SJCRH30 (cell line): Measurements from ENCODE around the gene DTX3. TPM values are rescaled to one million over a fixed set of nuclear protein-coding genes. Genes with fewer than 3 reads are reported as not detected.

Source experiments
- DNase-seq, 2 experiments: peaks; one replicate each; pipeline ENCODE4 v3.0.0-alpha.2; 2015 to 2020
- H3K27ac ChIP-seq: fragments of 250-450 bp; sonication (Bioruptor Pico); 2 replicates; pipeline ENCODE4 v1.5.1; 2020; ENCODE audit warnings: mild to moderate bottlenecking, moderate library complexity
- H3K27me3 ChIP-seq: fragments of 250-450 bp; sonication (Bioruptor Pico); 2 replicates; pipeline ENCODE4 v1.5.1; 2020; ENCODE audit warnings: mild to moderate bottlenecking, moderate library complexity
- H3K36me3 ChIP-seq: fragments of 250-450 bp; sonication (Bioruptor Pico); 2 replicates; pipeline ENCODE4 v1.5.1; 2020; ENCODE audit warnings: mild to moderate bottlenecking, moderate library complexity
- H3K4me1 ChIP-seq: fragments of 250-450 bp; sonication (Bioruptor Pico); 2 replicates; pipeline ENCODE4 v1.5.1; 2020; ENCODE audit warnings: mild to moderate bottlenecking, moderate library complexity
- H3K4me3 ChIP-seq: fragments of 250-450 bp; sonication (Bioruptor Pico); 2 replicates; pipeline ENCODE4 v1.5.1; 2020; ENCODE audit warnings: mild to moderate bottlenecking, moderate library complexity
- H3K9me3 ChIP-seq: fragments of 250-450 bp; sonication (Bioruptor Pico); replicated peaks from 2 replicates; pipeline ENCODE4 v1.5.1; 2020; ENCODE audit warnings: mild to moderate bottlenecking, moderate library complexity
- total RNA-seq: library from RNA; depleted of rRNA; stranded (reverse); fragments of >200 nt; shearing (Covaris generic); gene quantifications from 2 replicates; pipeline ENCODE4 v1.2.3, GENCODE V29; 2014

DTX3 gene
- total RNA-seq, 1 experiment from 2014 or later, result 192 TPM

DNA sequence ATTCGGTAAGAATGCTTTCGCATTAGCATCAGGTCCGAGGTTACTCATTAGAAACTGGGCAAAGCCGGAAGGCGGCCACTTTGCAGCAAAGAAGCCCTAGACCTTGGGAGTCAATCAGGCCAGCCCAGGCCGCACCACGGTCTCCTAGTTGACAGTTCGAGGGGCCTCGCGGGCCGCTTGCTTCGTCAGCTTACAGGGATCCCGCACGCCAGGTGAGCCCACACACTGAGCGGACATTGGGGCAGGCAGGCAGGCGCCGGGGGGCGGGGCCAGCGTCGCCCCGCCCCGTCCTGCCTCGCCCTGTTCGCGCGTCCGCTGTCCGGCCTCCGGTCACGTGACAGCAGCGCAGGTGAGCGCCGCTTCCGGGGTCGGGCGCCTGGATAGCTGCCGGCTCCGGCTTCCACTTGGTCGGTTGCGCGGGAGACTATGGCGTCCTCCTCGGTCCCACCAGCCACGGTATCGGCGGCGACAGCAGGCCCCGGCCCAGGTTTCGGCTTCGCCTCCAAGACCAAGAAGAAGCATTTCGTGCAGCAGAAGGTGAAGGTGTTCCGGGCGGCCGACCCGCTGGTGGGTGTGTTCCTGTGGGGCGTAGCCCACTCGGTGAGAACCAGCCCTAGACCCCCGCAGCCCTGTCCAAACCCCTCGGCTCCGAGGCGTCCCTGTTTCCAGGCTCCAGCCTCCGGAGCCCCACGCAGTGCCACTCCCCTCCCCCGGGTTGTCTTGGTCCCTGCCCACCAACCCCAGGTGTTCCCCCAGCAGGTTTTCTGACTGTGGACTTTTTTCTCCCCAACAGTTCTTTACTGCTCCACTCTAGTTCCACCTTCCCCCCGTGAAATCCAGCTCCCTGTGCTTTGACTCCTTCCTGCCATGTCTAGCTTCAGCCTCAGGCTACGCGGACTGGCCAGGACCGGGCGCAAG, 13.5 kb upstream of the DTX3 start, which contains the start of gene PIP4K2C:
Gene PIP4K2C, plus strand, starts transcription at position 329 of the 918 bp plus-strand sequence. Its CDS starts 98 bp downstream, at position 427.
- Histone ChIP-seq H3K4me3 (peak within 1 kb of the TSS; percentile 72), H3K27me3 (peaks cover 12% of the 10 kb centered on the region; the same call in 1 of the 2 replicates), H3K27ac (peak within 1 kb of the TSS; percentile 2; the same call in 1 of the 2 replicates), H3K36me3 (peaks cover 7% of the 10 kb centered on the region), H3K9me3 (no peaks in the 10 kb centered on the region), H3K4me1 (peaks cover 8% of the 10 kb centered on the region)
- DNase-seq, result peak; percentile 97 to 99

DNA sequence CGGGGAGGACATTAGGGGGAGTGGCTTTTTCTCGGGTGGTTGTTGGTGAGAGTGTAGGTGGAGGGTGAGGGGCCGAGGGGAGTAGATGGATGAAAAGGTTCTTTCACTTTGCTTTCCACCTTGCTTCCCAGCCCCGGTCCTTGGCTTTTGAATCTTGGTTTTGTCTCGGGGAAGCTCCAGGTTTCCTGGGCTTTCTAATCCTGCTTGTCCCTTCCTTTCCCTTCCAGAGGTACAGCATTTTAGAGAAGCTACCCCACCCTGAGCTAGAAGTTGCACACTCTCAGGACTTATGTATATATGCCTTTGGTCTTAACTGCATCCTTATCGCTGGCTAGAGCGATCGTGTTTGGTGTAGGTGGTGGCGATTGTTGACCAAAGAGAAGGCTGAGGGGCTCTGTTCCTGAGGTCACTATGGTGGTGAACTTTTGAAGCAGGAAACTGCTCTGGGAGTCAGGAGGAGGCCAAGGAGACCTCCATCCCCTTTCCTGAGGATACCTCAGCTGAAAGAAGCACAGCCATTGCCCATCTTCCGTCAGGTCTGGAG, 12.8 kb upstream of the DTX3 start:
- H3K27ac ChIP-seq, result no peak overlapping the region
- H3K27me3 ChIP-seq, result peaks cover 6% of the 10 kb centered on the region; the same call in 1 of the 2 replicates
- H3K4me3 ChIP-seq, result peak overlapping the region; percentile 72
- no peaks in the 10 kb centered on the region for H3K9me3 ChIP-seq
- H3K4me1 ChIP-seq, result peaks cover 8% of the 10 kb centered on the region
- H3K36me3 ChIP-seq, result peaks cover 12% of the 10 kb centered on the region
- DNase-seq, result no peak

GRCh38 chr12:57592551-57593165, 12.0 kb upstream of the DTX3 start:
- Histone ChIP-seq H3K4me1 (peaks cover 8% of the 10 kb centered on the region), H3K36me3 (peaks cover 15% of the 10 kb centered on the region), H3K4me3 (no peak overlapping the region), H3K27me3 (0 out of 2 replicates have a peak, but pooled peaks cover 4% of the 10 kb centered on the region), H3K27ac (no peak overlapping the region), H3K9me3 (no peaks in the 10 kb centered on the region)
- DNase-seq, result no peak

GRCh38 chr12:57593187-57593586, 11.4 kb upstream of the DTX3 start:
- H3K27me3 ChIP-seq, result 0 out of 2 replicates have a peak, but pooled peaks cover under 1% of the 10 kb centered on the region
- H3K27ac ChIP-seq, result no peak overlapping the region
- no peak for DNase-seq
- H3K4me1 ChIP-seq, result peaks cover 8% of the 10 kb centered on the region
- H3K9me3 ChIP-seq, result no peaks in the 10 kb centered on the region
- no peak overlapping the region for H3K4me3 ChIP-seq
- H3K36me3 ChIP-seq, result peaks cover 20% of the 10 kb centered on the region

DNA sequence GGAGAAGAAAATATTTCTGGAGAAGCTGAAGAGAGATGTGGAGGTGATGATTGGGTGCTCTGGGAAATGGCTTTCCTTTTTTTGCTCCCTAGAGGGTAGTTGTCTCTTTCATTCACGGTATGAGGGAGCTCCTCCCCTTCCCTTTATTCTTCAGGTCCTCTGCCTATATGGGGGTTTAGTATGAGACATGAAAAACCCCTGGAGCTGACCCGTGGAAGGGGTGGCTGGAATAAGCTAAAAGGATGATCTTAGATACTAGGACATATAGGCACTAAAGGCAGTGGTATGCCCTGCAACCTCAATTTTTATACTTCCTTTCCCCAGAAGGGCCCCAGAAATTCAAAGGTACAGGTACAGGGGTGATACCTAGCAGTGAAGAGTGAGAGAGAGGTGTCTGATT, 4.2 kb upstream of the DTX3 start:
- Histone ChIP-seq H3K27ac (no peak overlapping the region), H3K4me3 (no peak overlapping the region), H3K9me3 (no peaks in the 10 kb centered on the region), H3K36me3 (peaks cover 50% of the 10 kb centered on the region), H3K4me1 (peaks cover 14% of the 10 kb centered on the region), H3K27me3 (no peaks in the 10 kb centered on the region)
- DNase-seq, result no peak

- DNase-seq, result no peak
- Histone ChIP-seq H3K36me3 (peaks cover 40% of the 10 kb centered on the region), H3K9me3 (no peaks in the 10 kb centered on the region), H3K27ac (no peak overlapping the region), H3K4me3 (no peak overlapping the region), H3K27me3 (no peaks in the 10 kb centered on the region), H3K4me1 (peaks cover 25% of the 10 kb centered on the region)
These were observed 2.1 kb upstream of the DTX3 start for GRCh38 chr12:57602544-57602943.

- no peak for DNase-seq
- H3K4me1 ChIP-seq, result peaks cover 25% of the 10 kb centered on the region
- no peak overlapping the region for H3K4me3 ChIP-seq
- no peaks in the 10 kb centered on the region for H3K9me3 ChIP-seq
- H3K36me3 ChIP-seq, result peaks cover 33% of the 10 kb centered on the region
- H3K27me3 ChIP-seq, result no peaks in the 10 kb centered on the region
- H3K27ac ChIP-seq, result no peak overlapping the region
These were observed 1.3 kb upstream of the DTX3 start for GRCh38 chr12:57603324-57603723.

DNA sequence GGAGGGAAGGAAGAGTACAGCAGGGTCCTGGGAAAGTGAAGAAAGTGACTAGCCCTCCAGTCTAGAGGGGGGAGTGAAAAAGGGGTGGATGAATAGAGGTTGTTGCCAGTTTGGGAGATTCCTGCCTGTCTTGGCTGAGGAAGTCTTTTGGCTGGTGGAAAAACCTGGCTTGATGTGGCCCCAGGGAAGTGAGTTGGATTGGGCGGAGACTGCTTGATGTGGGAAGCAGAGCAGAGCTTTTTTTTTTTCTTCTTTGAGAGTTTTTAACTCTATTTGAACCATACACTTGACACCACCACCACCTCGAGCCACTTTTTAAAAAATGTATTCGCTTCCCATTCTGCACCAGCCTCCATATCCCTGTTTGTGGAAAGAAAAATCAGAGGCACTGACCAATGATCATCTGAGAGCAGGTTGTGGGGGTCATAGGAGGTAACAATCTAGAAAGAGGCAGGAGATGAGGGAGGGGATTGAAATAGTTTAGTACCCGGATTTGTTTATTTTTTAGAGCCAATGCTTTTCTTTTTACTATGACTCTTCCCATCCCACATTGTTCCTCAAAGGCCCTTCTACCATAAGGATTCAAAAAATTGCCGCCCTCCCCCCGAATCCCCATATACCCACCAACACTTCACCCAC, 690 bp upstream of the DTX3 start:
- Histone ChIP-seq H3K9me3 (no peaks in the 10 kb centered on the region), H3K27ac (peak overlapping the region; percentile 79), H3K36me3 (peaks cover 28% of the 10 kb centered on the region), H3K4me1 (peaks cover 25% of the 10 kb centered on the region), H3K4me3 (peak overlapping the region; percentile 61), H3K27me3 (no peaks in the 10 kb centered on the region)
- peak; percentile 71 to 85 for DNase-seq

DNA sequence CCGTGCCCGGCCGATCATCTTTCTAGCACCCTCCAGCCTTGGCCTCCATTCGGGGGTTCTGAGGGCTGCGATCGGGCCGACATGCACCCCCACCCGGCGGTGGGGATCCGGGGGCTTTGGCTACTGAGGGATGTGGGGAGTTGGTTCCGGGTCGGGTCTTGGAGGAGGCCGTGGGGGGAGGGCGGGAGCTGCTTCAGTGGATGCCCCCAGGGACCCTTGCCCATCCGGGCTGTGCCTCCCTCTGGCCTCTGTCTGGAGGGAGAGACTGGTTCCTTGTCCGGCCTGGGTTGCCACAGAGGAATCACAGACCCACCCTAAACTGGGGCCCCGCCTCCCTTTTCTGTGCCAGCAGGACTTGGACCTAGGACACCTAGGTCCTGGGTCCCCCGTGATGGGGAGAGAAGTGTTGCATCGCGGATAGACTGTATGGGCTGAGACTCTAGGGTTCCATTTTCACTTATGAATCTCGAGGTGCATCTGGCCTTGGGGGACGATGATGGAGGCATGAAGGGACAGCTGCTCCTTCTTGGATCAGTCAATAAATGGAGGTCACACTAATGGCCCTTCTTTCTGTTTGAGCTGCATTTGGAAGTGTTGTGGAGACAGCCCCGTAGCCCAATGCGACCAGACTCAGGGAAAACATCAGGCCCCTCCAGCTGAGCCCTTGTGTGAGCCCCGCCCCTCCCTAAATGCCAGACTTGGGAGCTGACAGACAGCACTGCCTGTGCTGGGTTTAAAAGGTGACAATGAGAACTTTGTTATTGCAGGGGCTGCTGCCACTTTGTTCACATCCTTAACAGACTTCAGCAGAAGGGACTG, 577 bp downstream of the DTX3 start:
- Histone ChIP-seq H3K4me1 (peaks cover 25% of the 10 kb centered on the region), H3K36me3 (peaks cover 20% of the 10 kb centered on the region)

GRCh38 chr12:57605811-57606311, 1.2 kb downstream of the DTX3 start:
- Histone ChIP-seq H3K4me3 (peak overlapping the region; percentile 61), H3K9me3 (no peaks in the 10 kb centered on the region), H3K4me1 (peaks cover 31% of the 10 kb centered on the region), H3K36me3 (peaks cover 15% of the 10 kb centered on the region), H3K27ac (peak overlapping the region; percentile 79), H3K27me3 (no peaks in the 10 kb centered on the region)
- no peak for DNase-seq

More for the DNA sequence above, 577 bp downstream of the DTX3 start:
- peak overlapping the region; percentile 79 for H3K27ac ChIP-seq
- DNase-seq, result peak; percentile 100
- H3K27me3 ChIP-seq, result no peaks in the 10 kb centered on the region
- H3K9me3 ChIP-seq, result no peaks in the 10 kb centered on the region
- H3K4me3 ChIP-seq, result peak overlapping the region; percentile 61

DNA sequence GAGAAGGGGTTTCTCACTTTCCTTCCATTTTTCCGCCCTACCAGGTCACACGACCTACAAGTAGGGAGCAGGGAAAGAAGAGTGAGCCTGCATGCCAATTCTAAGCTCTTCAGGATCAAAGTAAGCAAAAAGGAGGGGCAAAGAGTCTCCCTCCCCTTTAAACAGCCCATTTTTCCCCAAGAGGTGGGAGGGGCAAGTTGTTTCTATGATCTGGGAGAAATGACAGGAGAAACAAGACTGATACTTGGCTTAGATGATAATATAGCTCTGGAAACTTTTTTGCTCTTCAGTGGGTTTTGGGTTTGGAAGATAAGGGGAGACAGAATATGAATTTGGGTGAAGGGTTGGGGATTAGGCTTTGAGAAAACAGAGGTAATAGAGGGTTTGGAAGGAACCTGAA, 1.8 kb downstream of the DTX3 start:
- H3K27me3 ChIP-seq, result no peaks in the 10 kb centered on the region
- no peaks in the 10 kb centered on the region for H3K9me3 ChIP-seq
- peak overlapping the region; percentile 79 for H3K27ac ChIP-seq
- peaks cover 32% of the 10 kb centered on the region for H3K4me1 ChIP-seq
- peaks cover 11% of the 10 kb centered on the region for H3K36me3 ChIP-seq
- DNase-seq, result peak in 1 of 2 experiments; percentile 59
- H3K4me3 ChIP-seq, result no peak overlapping the region

- Histone ChIP-seq H3K9me3 (no peaks in the 10 kb centered on the region), H3K27ac (no peak overlapping the region), H3K36me3 (peaks cover 8% of the 10 kb centered on the region), H3K27me3 (no peaks in the 10 kb centered on the region), H3K4me3 (no peak overlapping the region), H3K4me1 (peaks cover 32% of the 10 kb centered on the region)
- DNase-seq, result no peak
These were observed 2.2 kb downstream of the DTX3 start for GRCh38 chr12:57606821-57607220.

- Histone ChIP-seq H3K9me3 (no peaks in the 10 kb centered on the region), H3K27ac (no peak overlapping the region), H3K4me3 (no peak overlapping the region), H3K36me3 (no peaks in the 10 kb centered on the region; the same call in 1 of the 2 replicates), H3K4me1 (peaks cover 45% of the 10 kb centered on the region), H3K27me3 (no peaks in the 10 kb centered on the region)
- DNase-seq, result peak in 1 of 2 experiments; percentile 50
These were observed 3.5 kb downstream of the DTX3 start for GRCh38 chr12:57607958-57608663.
